Mesenteric fat pad (tissue), 1 donor: Measurements from ENCODE around the gene FCRL3. TPM values are rescaled to one million over a fixed set of nuclear protein-coding genes. Genes with fewer than 3 reads are reported as not detected.

Source experiments
- DNase-seq: peaks from one replicate; pipeline ENCODE4 v3.0.0-alpha.2; 2020; ENCODE audit warnings: low spot score
- total RNA-seq: library from RNA; stranded (reverse); fragmentation: NEBNext Ultra II Directional; extraction: Animal tissue kit (Norgen Biotek cat#: 25700); gene quantifications from one replicate; pipeline ENCODE4 v1.2.1, GENCODE V29; 2021
- donor health status: DM: yes; HTN: yes; CAD: no.

The FCRL3 gene
- total RNA-seq, 1 donor from 2014 or later: 0.19 TPM

DNA sequence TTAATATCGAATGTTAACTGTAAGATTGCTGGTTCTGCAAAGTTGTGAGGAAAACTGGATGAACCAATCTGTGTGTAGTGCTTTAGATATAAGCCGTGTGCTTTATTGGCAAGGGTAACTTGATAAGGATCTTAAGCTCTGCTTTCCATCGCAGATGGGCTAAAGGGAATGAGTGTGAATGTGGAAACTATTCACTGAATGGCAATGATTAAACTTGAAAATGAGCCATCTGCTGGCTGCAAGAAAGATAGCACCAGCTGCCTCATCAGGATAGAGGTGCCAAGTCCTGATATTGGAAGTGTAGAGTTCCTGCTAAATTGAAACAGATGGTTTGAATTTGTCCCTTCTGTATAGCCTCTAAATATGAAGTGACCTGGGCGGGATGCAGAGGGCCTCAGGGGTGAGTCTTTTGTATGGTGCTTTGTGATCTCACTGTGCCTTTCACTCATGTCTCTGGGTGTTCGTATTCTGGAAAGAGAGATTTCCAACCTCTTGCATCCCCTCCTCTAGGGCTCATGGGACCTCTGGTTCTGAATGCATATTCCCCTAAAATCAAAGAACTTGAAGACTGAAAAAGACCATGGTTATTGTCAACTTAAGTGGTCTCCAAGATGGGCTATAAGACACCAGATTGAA, 9.2 kb downstream of the FCRL3 start:
- no peak for DNase-seq

DNA sequence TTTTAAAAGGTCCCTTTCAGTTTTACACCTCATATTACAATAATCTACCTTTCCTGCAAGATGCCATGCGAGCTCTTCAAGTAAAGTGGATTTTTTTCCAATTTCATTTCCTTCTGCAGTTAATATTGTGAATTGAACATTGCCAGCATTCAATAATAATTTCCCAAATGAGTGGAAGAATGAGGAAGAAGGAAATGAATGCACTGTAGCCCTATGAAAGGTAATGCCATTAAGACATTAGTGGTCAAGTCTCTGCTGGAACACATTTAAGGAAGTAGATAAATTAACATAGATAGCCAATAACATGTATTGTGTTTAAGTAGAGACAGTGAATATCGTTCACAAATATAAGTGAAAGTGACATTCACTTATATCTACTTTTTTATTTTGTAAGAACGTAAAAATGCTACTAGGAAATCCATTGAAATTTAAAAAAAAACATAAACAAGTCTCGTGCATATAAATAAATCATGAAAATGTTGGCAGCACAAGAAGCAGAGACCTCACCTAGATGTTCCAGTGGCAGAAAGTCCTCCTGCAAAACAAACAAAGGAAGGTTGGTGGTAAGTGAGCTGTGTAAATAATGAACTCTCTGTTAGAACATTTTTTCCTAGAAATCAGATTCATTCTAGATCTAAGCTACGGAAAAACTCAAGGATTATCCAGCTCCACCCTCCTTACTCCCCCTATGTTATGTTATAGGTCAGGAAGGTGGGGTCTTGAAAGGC, 17.7 kb downstream of the FCRL3 start:
- DNase-seq: no peak

DNA sequence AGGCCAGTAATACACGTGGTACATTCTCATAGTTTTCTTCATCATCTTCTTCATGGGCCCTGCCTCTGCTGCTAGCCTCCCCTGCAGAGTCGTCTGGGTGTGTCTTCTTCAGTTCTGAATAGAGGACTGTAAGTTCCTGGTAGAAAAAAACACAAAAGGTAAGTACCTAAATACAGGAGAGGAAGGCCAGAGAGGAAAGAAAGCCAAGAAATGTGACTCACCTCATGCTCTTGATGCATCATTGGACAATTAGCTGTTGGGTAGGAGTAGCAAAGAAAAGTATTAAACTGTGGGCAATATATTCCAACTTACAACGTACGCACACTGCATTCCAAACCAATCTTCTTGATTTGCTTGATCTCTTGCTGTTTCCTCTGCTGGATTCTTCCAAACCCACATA, 21.8 kb downstream of the FCRL3 start:
- no peak for DNase-seq

DNA sequence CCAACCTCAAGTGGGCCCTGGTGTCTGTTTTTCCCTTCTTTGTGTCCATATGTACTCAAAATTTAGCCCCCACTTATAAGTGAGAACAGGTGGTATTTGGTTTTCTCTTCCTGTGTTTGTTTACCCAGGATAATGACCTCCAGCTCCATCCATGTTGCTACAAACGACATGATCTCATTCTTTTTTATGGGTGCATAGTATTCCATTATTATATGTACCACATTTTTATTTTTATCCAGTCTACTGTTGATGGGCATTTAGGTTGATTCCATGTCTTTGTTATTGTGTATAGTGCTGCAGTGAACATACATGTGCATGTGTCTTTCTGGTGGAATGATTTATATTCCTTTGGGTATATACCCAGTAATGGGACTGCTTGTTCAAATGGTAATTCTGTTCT, 27.6 kb downstream of the FCRL3 start:
- no peak for DNase-seq

DNA sequence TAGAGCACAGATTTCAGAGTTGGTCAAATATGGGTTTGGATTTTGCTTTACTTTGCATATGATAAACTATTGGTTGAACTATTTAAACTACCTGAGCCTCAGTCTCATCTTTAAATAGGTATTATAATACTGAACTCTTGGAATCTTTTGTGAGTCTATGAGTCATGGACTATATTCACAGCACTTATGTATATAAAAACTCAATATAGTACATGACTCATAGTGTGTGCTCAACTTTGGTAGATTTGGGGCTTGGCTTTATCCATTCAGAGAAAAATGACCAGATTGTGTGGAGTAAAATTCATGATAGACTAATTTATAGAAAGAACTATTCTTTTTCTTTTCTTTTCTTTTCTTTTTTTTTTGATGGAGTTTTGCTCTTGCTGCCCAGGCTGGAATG, 28.7 kb downstream of the FCRL3 start:
- DNase-seq: no peak

DNA sequence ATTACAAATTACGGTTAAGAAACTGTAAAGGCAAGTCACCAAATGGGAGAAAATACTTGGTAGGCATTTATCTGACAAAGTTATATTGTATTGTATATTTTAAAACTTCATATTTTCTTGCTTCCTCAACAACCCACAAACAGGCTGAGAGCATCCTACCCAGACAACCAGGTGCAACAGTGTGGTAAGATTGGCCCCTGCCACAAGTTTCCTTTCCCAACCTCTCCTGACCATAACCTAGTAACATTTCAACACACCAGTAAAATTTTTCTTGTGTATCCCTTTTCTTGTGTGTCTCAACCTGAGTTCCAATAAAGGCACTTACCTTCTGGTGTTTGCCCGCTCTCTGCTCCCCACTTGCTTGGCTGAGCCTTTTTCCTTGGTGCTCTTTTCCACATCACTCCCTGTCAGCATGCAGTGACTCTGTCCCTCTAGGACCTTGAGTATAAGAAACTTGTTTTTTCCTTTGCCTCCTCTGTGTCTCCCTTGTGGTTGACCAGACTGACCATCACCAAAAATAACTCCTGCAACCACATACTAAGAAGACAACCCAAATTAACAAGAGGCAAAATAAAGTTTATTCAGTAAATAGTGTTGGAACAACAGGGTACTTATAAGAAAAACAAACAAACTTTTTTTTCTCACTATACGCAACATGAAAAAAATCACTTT, 40.9 kb downstream of the FCRL3 start:
- DNase-seq: no peak

DNA sequence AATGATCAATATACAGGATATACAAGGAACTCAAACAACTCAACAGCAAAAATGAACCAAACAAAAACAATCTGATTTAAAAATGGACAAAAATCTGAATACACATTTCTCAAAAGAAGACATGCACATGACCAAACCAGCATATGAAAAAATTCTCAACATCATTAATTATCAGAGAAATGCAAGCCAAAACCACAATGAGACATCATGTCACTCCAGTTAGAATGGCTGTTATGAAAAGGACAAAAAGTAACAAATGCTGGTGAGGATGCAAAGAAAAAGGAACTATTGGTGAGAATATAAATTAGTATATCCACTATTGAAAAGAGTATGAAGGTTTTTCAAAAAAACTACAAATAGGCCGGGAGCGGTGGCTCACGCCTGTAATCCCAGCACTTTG, 42.0 kb downstream of the FCRL3 start:
- no peak for DNase-seq

DNA sequence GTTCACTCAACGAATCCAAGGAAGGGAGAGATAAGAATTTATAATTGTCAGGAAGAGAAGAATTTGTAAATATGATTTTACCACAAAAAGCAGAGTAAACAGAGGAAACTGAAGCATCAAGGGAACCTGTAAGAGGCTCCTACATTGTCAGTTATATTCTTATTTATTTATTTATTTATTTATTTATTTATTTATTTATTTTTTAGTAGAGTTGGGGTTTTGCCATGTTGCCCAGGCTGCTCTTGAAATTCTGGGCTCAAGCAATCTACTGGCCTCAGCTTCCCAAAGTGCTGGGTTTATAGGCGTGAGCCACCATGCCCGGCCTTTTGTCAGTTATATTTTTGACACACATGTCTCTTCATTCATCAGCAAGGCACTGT, 47.1 kb downstream of the FCRL3 start:
- no peak for DNase-seq

DNA sequence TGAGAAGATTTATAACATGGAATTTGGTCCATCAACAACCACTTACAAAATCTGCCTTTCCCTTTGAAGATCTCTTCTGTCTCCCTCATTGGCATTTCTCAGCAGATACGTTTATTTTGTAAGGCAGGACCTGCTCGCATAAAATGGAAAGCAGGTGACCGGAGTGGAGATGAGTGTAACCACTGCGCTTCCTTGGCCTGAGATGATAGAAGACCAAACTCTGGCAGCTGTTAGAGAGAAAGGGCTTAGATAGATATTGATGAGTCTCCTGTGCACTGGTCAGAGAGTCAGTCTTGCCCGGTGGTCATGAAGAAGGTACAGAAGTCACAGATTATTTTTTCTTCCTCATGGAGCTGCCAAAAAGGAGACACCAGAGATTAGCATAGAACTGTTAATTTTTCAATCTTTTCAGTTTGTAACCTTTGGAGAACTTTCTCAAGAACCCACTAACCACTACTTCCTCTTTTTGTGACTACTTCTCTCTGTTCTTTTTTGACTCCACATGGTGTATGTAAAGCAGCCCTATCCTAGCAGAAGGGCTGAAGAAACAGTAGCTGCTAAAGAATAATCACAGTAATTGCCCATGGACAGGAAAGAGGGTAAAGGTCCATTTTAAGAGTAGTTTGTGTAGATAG, 47.6 kb downstream of the FCRL3 start:
- no peak for DNase-seq

DNA sequence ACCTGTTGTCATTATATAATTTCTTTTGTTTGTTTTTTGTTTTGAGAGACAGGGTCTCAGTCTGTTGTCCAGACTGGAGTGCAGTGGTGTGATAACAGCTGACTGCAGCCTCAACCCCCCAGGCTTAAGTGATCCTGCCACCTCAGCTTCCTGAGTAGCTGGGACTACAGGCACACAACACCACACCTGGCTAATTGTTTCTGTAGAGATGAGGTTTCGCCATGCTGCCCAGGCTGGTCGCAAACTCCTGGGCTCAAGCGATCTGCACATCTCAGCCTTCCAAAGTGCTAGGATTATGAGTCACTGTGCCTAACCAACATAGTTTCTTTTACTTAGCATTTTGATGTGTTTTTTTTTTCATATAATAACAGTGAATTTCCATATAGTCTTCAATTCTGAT, 52.3 kb downstream of the FCRL3 start:
- no peak for DNase-seq

DNA sequence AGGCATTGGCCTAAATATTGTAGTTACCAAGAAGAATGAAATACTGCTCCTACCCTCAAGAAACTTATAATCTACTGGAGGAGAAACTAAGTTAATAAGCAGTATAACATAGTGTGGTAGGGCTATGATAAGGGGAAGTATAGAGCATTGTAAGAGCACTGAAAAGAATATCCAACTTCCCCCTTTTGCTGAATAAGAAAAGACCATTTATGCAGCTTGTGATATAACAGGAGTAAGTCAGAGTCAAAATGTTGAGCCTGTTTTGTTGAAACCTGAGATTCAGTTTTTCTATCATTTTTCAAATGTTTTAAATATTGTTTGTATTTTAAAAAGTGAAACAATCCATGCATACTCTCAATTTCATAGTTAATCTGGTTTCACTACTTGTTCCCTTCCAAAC, 54.4 kb downstream of the FCRL3 start:
- DNase-seq: no peak

DNA sequence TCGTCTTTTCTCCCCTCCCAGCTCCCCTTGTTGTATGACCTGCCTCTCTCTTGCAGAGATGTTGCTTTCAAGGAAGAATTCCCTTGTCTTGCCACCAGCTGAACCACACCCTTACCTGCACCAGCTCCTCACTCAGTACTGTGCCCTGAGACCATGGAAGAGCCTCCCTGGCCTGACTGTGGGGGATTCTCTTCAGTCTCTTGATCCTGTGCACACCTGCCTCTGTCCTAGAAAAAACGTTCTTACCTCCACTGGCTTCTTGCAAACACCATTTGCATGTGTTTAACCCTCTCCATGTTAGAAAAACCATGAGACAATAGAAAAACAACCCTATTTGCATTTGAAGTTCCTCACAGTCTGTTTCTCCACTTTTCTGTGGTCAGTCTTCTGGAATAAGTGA, 59.4 kb downstream of the FCRL3 start:
- DNase-seq: no peak

DNA sequence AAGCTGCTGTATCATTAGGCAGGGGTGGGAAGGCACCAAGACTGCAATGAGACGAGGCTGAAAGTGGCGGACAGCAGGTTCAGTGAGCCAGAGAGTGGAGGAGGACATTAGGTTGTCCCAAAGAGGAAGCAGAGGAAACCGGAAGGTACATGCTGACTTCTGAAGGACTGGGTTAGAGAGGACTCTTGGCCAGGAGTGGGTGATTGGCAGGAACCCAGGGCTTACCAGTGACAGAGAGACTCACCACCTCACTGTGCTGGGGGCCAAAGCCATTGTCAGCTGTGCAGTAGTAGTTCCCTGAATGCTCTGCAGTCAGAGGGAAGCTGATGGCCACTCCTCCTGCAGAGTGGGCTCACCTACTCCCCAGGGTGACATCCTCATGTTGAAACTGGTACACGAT, 60.8 kb downstream of the FCRL3 start:
- no peak for DNase-seq

DNA sequence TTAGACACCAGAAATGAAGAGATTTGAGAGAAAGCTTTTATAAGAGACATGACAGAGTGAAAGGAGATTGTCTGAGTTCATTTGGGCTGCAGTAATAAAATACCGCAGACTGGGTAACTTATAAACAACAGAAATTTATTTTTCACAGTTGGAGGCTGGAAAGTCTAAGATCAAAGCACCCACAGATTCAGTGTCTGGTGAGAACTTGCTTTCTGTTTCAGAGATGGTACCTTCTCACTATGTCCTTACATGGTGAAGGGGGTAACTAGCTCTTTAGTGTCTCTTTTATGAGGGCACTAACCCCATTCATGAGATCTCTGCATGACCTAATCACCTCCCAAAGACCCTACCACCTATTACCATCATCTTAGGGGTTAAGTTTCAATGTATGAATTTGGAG, 71.8 kb downstream of the FCRL3 start:
- DNase-seq: no peak

Other genes with a start within 250 kb of the FCRL3 start
- gene FCRL5, start 148.3 kb downstream of the FCRL3 start, total RNA-seq: 0.13 TPM
- gene FCRL4, start 102.7 kb downstream of the FCRL3 start, total RNA-seq: not detected
- not detected for gene FCRL2, start 76.4 kb upstream of the FCRL3 start, total RNA-seq
- 0.32 TPM for gene FCRL1, start 119.4 kb upstream of the FCRL3 start, total RNA-seq
- gene CD5L, start 141.0 kb upstream of the FCRL3 start, total RNA-seq: not detected